Neuron (in vitro differentiated cells): ENCODE results near the gene FAM171A1.
A peak's percentile ranks its signal among the peaks of the same experiment; 100 is the strongest.

Source experiments
- H2AFZ ChIP-seq: one replicate; pipeline ENCODE4 v1.6.1; 2013; ENCODE audit warnings: low read depth, mild to moderate bottlenecking, inconsistent platforms, low read length, moderate library complexity
- H3K27me3 ChIP-seq: one replicate; pipeline ENCODE4 v1.6.1; 2013; ENCODE audit warnings: low read length; ENCODE audit not compliant: insufficient read depth
- H3K36me3 ChIP-seq: one replicate; pipeline ENCODE4 v1.6.1; 2013; ENCODE audit warnings: low read length; ENCODE audit not compliant: insufficient read depth
- H3K4me1 ChIP-seq: one replicate; pipeline ENCODE4 v1.6.1; 2013; ENCODE audit warnings: low read length; ENCODE audit not compliant: insufficient read depth
- H3K4me3 ChIP-seq: 2 replicates; pipeline ENCODE4 v1.5.1; 2013; ENCODE audit warnings: mild to moderate bottlenecking, low read length, moderate library complexity
- H3K9me3 ChIP-seq: one replicate; pipeline ENCODE4 v1.6.1; 2013; ENCODE audit warnings: low read length

FAM171A1 gene

GRCh38 chr10:15368101-15368855 is 2.8 kb downstream of the FAM171A1 start:
- peaks cover 19% of the 10 kb centered on the region for H3K4me1 ChIP-seq
- H3K27me3 ChIP-seq = no peaks in the 10 kb centered on the region
- H3K4me3 ChIP-seq = peak overlapping the region; percentile 21
- no peaks in the 10 kb centered on the region for H3K36me3 ChIP-seq
- H2AFZ ChIP-seq = no peak overlapping the region
- H3K9me3 ChIP-seq = peaks cover 5% of the 10 kb centered on the region

DNA sequence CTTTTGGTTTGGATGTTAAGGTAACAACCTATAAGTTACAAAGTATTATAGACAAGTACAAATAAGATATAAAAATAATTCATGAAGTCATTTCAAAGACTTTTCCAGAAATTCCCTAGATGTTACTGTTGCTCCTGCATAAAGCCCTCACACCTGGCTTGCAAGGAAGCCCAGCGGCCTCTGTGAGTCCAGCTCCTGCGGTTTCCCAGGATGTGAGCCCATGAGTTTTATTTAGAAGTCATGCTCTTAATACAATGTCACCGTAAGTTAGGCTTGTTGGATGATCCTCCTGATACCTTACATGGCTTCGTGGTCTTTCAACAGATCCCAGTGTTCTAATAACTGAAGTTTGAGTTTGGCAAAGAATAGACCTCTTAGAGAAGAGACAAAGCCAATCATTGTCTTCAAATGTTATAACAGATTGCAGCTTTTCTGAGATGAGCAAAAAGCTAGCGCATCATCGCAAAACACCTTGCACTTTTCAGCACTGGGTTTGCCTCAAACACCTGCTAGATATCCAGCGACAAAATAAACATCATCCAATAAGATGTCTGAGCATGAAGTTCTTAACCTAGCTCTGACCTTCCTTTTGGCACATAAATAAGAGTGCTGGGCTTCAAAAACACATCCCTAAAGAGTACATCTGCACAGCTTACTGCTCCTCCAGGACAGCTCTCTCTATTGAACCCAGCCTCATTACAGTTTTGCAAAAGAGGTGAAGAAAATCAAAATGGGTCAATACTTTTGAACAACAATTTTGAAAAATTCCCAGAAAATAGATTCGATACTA is 3.6 kb downstream of the FAM171A1 start:
- Histone ChIP-seq H3K27me3 (no peaks in the 10 kb centered on the region), H3K4me1 (peaks cover 24% of the 10 kb centered on the region), H2AFZ (no peak overlapping the region), H3K4me3 (no peak overlapping the region), H3K36me3 (no peaks in the 10 kb centered on the region), H3K9me3 (peaks cover 5% of the 10 kb centered on the region)

GRCh38 chr10:15365692-15366091 is 5.4 kb downstream of the FAM171A1 start:
- Histone ChIP-seq H3K27me3 (no peaks in the 10 kb centered on the region), H3K9me3 (peaks cover 5% of the 10 kb centered on the region), H3K4me3 (no peak overlapping the region), H2AFZ (no peak overlapping the region), H3K4me1 (peaks cover 24% of the 10 kb centered on the region), H3K36me3 (no peaks in the 10 kb centered on the region)

DNA sequence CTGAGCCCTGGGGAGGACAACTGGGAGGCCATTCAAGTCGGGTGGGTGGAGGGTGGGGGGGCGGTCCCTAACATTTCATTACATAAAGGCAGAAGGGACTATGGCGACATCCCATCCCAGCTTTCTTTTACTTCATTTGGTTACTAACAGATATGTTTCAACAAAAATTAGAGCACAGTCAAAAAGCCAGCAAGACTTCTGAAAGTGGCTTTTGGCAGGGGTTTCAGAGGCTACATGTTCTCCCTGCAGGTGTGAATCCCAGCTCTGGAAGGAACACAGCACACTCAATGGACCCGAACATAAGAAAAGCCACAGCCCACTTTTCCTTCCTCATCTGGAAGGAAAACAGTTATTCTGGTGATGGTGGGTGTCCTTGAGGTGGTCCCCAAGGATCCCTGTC is 7.1 kb downstream of the FAM171A1 start:
- Histone ChIP-seq H3K9me3 (peaks cover 8% of the 10 kb centered on the region), H2AFZ (no peak overlapping the region), H3K27me3 (no peaks in the 10 kb centered on the region), H3K4me1 (peaks cover 19% of the 10 kb centered on the region), H3K36me3 (peaks cover 2% of the 10 kb centered on the region), H3K4me3 (no peak overlapping the region)

GRCh38 chr10:15363031-15363430 is 8.1 kb downstream of the FAM171A1 start:
- Histone ChIP-seq H2AFZ (no peak overlapping the region), H3K4me3 (no peak overlapping the region), H3K27me3 (no peaks in the 10 kb centered on the region), H3K9me3 (peaks cover 8% of the 10 kb centered on the region), H3K36me3 (peaks cover 2% of the 10 kb centered on the region), H3K4me1 (peaks cover 11% of the 10 kb centered on the region)

DNA sequence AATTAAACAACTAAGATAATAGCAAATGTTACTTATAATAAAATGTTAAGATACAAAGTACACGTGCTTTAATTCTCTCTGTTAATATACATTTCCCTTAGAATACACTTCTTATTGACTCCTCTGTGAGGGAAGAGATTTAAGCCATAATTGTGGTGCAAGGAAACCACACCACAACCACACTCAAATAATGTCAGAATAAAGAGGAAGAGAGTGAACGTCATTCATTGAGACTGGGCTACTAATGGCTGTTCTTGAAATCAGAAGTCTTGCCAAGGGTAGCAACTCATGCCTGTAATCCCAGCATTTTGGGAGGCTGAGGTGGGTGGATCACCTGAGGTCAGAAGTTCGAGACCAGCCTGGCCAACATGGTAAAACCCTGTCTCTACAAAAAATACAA is 10.0 kb downstream of the FAM171A1 start:
- Histone ChIP-seq H3K4me1 (peaks cover 11% of the 10 kb centered on the region), H3K4me3 (no peak overlapping the region), H2AFZ (no peak overlapping the region), H3K9me3 (peaks cover 8% of the 10 kb centered on the region), H3K36me3 (peaks cover 2% of the 10 kb centered on the region), H3K27me3 (no peaks in the 10 kb centered on the region)

- H3K9me3 ChIP-seq = peaks cover 8% of the 10 kb centered on the region
- H2AFZ ChIP-seq = no peak overlapping the region
- no peak overlapping the region for H3K4me3 ChIP-seq
- peaks cover 2% of the 10 kb centered on the region for H3K36me3 ChIP-seq
- H3K4me1 ChIP-seq = peaks cover 11% of the 10 kb centered on the region
- H3K27me3 ChIP-seq = no peaks in the 10 kb centered on the region
These were observed 10.5 kb downstream of the FAM171A1 start for GRCh38 chr10:15360566-15360965.

DNA sequence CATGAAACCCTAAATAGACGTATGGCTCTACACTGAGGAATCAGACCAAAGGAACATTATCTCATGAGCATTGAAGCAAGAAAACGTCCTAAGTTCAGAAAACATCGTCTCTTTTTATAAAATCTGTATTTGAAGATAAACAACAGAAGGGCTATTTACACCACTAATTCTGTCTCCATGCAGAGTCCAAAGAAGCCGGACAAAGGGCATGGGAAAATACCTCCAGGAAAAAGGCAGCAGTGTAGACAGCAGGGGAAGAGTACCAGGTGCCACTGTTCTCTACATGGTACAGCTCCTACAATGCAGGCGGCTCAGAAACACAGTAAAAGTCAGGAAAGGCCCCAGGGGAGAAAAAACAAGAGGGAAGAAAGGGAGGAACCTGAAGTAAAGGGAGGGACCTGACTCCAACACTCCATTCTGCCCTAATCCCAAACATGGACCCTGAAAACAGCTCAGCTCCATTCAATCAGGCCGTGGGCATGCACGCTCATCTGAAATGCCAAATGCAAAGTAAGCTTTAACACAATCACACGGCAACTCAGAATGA is 17.5 kb downstream of the FAM171A1 start:
- no peaks in the 10 kb centered on the region for H3K9me3 ChIP-seq
- no peaks in the 10 kb centered on the region for H3K27me3 ChIP-seq
- no peaks in the 10 kb centered on the region for H3K36me3 ChIP-seq
- H3K4me1 ChIP-seq = peaks cover 18% of the 10 kb centered on the region
- no peak overlapping the region for H3K4me3 ChIP-seq
- no peak overlapping the region for H2AFZ ChIP-seq

DNA sequence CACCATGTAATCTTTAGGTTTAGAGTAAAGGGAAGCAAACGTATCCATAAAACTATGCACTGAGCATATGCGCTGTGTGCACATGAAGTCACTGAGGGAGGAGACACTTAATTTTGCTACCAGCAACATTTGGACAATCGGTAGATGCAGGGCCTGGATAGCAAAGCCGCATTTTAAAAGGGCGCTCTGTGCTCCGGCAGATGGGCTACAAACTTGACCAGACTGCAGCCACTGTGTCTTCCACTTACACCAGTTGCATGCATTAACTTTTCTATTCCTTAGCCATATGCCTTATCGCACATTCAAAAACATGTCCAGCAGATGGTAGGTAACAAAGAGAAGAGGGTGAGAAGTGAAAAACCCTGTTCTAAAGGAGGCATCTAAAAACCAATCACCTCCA is 18.3 kb downstream of the FAM171A1 start:
- no peaks in the 10 kb centered on the region for H3K36me3 ChIP-seq
- no peaks in the 10 kb centered on the region for H3K9me3 ChIP-seq
- no peaks in the 10 kb centered on the region for H3K27me3 ChIP-seq
- no peak overlapping the region for H3K4me3 ChIP-seq
- H2AFZ ChIP-seq = no peak overlapping the region
- peaks cover 18% of the 10 kb centered on the region for H3K4me1 ChIP-seq

DNA sequence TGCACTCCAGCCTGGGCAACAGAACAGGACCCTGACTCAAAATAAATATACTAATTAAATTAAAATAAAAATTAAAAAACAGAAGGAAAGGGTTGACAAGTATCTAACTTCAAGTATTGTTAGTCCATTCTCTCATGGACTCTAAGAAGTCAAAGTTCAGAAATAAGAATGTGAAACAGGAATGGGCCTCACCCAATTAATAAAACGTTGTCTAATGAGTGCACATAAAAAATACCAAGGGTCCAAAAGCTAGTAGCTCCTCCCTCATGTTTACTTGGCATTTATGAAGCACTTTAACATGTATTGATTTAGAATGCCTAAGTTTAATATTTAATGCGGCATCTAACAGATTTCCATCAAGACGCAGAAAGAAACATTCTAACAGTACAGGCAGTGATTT is 18.9 kb downstream of the FAM171A1 start:
- no peaks in the 10 kb centered on the region for H3K27me3 ChIP-seq
- H3K4me3 ChIP-seq = no peak overlapping the region
- no peaks in the 10 kb centered on the region for H3K9me3 ChIP-seq
- no peak overlapping the region for H2AFZ ChIP-seq
- no peaks in the 10 kb centered on the region for H3K36me3 ChIP-seq
- peaks cover 18% of the 10 kb centered on the region for H3K4me1 ChIP-seq

DNA sequence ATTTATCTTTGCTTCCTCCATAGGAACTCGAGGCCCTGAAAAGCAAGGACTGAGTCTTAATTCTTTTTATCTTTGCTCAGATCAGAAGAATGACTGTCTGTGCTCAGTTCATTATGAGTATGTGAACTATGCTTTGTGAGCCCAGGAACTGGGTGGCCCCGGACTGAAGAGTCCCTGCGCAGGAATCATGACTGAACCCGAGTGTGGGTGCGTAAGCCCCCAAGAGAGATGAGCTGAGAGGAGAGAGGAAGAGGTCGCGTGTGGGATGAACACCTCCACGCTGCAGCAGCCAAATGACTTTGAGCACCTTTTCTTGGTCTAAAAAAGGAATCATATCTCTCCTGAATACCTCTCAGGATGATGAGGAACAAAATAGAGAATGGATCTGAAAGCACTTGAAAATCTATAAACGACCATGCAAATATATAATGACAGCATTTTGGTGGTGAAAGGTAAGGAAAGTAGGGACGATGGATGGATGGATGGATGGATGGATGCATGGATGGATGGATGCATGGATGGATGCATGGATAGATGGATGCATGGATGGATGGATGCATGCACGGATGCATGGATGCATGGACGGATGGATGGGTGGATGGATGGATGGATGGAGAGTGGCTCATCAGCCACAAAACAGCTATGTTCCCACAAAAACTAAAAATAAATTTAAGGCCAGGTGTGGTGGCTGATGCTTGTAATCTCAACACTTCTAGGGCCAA is 19.8 kb downstream of the FAM171A1 start:
- H3K27me3 ChIP-seq = no peaks in the 10 kb centered on the region
- H3K36me3 ChIP-seq = no peaks in the 10 kb centered on the region
- no peak overlapping the region for H2AFZ ChIP-seq
- H3K4me1 ChIP-seq = peaks cover 24% of the 10 kb centered on the region
- no peak overlapping the region for H3K4me3 ChIP-seq
- H3K9me3 ChIP-seq = no peaks in the 10 kb centered on the region

- H3K9me3 ChIP-seq = no peaks in the 10 kb centered on the region
- H2AFZ ChIP-seq = no peak overlapping the region
- no peak overlapping the region for H3K4me3 ChIP-seq
- peaks cover 39% of the 10 kb centered on the region for H3K4me1 ChIP-seq
- H3K36me3 ChIP-seq = no peaks in the 10 kb centered on the region
- no peaks in the 10 kb centered on the region for H3K27me3 ChIP-seq
These were observed 22.0 kb downstream of the FAM171A1 start for GRCh38 chr10:15349112-15349511.

GRCh38 chr10:15348579-15348978 is 22.5 kb downstream of the FAM171A1 start:
- H3K4me1 ChIP-seq = peaks cover 35% of the 10 kb centered on the region
- no peaks in the 10 kb centered on the region for H3K9me3 ChIP-seq
- no peaks in the 10 kb centered on the region for H3K27me3 ChIP-seq
- H3K4me3 ChIP-seq = no peak overlapping the region
- H2AFZ ChIP-seq = no peak overlapping the region
- no peaks in the 10 kb centered on the region for H3K36me3 ChIP-seq
